ENCODE measurements around the gene CACNA2D4.

Gene CACNA2D4

GRCh38 chr12:1811281-1811947 is 107.0 kb downstream of the CACNA2D4 start:
- no peak for DNase-seq

- DNase-seq: no peak
These were observed 107.5 kb downstream of the CACNA2D4 start for GRCh38 chr12:1810931-1811280.

DNA sequence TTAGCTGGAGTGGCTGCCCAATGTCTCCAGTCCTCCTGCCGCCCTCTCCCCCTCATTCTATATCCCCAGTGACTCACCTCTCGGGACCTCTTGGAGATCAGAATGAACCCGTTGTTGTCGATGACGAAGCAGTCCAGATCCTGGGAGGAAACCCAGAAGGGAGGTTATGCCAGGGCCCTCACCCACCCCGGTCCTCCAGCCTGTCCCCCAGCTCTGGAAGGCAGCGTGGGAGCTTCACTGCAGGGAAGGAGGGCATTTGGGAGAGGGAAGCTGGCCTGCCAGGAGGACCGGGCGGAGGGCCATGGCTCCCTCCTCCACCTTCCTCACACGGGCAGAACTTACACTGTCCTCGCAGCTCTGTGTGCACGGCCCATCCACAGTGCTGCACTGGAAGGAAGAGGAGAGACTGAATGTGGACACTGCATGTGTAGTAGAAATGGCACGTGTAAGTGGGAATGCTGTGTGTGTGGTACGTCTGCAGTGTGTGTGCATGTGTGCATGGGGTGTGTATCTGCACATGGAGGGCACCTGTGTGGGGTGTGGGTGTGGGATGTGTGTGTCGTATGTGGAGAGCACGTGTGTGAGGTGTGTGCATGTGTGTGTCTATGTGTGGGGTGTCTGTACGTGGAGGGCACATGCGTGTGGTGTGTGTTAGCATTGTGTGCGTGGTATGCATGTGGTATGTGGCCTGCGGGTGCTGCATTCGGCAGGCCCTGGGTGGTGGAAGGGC is 108.1 kb downstream of the CACNA2D4 start:
- DNase-seq: no peak

DNA sequence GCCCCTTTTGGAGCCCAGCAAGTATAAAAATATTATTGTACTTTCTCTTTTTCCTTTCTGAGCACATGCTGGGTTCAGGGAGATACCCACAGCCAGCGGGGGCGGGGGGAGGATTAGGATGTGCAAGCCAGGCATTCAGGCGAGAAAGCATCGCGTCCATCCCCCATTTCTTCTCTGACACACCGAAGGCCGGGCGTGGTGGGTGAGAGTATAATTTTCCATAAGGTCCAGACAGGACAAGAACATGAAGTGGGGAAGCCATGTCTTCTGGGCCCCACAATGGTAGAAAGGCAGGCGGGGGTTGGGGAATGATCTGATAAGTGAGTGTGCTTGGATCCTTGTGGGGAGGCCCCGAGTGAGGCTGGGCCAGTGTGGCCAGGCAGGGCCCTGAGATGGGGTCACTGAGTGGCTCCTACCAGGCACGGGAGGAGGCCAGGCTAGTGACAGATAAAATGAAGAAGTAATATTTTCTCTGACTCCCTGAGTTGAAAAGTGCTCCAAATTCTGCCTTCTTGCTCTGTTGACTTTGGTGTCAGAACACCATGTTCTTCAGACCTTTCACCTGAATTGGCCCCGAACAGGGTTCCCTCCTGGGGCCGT is 108.8 kb downstream of the CACNA2D4 start:
- no peak for DNase-seq

GRCh38 chr12:1808798-1809480 is 109.5 kb downstream of the CACNA2D4 start:
- DNase-seq: no peak

DNA sequence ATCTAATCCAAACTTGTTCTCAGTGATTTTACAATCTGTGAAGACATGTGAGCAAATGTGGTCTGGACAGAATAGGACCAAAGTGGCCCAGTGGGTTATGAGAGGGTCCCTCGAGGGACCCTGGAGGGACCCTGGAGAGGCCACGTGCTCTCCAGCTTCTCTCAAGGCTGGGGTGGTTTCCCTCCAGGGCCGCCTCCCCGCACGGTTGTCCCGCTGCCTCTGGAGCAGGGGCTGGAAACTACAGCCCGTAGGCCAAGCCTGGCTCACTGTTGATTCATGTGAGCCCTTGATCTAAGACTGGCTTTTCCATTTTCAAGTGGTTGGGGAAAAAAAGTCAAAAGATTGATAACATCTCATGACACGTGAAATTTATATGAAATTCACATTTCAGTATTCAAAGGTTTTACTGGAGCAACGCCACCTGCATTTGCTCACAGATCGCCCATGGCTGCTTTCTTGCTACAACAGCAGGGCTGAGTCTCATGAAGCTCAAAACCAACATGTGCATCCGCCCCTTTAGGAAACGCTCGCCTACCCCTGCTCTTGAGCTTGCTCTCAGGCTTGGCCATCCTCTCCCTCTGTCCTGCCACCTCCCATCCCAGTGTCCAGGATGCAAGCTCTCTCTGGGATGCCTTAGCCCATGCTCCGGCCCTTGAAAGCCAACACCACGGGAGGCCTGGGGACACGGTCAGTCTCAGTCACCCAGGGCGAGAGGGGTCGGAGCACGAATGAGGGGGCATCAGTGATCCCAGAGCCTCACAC is 110.2 kb downstream of the CACNA2D4 start:
- DNase-seq: no peak

DNA sequence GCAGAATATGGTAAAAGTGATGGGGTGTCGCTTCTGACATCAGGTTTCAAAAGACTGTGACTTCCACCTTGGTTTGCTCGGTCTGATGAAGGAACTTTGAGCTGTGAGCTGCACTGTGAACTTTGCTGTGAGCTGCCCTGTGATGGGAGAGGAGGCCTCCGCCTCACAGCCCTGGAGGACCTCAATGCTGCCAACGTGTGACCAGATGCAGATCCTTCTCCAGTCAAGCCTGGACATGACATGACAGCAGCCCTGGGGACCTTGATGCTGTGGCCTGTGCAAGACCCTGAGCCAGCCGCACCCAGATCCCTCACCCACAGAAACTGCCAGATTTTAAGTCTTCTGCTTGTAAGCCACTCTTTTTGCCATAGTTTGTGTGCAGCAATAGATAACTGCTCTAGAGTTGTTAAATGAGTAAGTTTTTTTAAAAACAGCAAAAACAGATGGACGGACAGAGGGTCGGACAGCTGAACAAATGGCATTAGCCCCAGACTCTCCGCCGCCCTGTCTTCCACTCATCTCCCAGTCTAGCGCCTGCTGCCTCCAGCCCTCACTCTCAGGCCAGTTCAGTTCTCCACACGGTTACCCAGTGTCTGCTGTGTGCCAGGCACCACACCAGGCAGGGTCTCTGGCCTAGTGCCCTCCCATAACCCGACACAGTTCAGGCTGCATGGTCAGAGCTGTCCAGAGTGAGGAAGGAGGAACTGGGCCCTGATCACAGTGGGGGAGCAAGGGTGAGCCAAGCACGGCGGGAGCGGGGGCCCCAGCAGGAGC is 111.2 kb downstream of the CACNA2D4 start:
- DNase-seq: no peak

- no peak for DNase-seq
These were observed 112.0 kb downstream of the CACNA2D4 start for GRCh38 chr12:1806301-1807086.

GRCh38 chr12:1805441-1806081 is 112.9 kb downstream of the CACNA2D4 start:
- no peak for DNase-seq

- DNase-seq: peak; percentile 40
These were observed 113.7 kb downstream of the CACNA2D4 start for GRCh38 chr12:1804545-1805332.

DNA sequence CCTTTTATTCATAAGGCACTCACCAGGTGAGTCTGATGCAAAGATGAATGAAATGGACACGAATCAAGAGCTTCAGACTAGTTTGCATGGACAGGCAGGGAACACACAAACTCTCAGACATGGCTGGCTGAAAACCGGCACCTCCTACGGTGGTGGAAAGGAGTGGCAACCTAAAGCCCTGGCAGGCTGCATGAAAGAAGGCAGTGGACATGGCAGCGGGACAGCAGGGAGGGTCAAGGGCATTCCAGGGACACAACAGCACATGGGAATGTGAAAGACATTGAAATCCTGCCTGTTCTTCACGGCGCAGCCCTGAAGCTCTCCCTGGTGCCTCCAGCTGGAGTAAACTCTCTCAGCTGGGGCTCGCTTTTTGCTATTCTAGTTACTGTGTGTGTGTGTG is 114.7 kb downstream of the CACNA2D4 start:
- DNase-seq: no peak

DNA sequence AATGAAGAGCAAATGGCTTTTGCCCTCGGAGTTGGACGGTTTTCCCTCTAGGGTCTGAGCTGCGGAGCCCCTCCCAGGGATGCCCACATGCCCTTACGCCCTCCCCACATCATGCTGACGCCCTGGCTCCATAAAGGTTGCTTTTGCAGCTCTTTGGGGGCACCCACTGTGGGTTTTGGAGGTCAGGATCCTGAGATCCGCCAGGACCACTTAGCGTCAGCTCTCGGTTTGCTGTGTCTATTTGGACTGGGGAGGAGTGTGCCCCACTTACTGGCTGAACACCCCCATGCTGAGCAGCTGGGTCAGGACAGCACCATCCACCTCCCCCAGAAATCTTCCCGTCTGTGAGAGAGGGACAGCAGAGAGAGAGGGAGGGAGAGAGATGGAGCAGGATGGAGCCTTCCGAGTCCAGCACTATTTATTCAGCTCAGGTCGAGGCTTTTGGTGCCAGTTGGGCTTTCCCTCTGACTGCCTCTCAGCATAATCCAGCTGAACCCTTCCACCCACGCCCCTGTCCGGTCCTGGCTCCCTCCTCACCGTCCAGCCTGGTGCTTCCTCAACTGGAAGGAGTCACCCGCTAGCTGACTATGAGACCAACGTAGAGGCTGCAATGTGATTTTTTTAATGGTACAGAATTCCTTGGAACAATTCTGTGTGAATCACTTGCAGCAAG is 117.0 kb downstream of the CACNA2D4 start:
- no peak for DNase-seq

GRCh38 chr12:1800401-1801302 is 117.8 kb downstream of the CACNA2D4 start:
- no peak for DNase-seq

- DNase-seq: no peak
These were observed 118.5 kb downstream of the CACNA2D4 start for GRCh38 chr12:1799882-1800400.

DNA sequence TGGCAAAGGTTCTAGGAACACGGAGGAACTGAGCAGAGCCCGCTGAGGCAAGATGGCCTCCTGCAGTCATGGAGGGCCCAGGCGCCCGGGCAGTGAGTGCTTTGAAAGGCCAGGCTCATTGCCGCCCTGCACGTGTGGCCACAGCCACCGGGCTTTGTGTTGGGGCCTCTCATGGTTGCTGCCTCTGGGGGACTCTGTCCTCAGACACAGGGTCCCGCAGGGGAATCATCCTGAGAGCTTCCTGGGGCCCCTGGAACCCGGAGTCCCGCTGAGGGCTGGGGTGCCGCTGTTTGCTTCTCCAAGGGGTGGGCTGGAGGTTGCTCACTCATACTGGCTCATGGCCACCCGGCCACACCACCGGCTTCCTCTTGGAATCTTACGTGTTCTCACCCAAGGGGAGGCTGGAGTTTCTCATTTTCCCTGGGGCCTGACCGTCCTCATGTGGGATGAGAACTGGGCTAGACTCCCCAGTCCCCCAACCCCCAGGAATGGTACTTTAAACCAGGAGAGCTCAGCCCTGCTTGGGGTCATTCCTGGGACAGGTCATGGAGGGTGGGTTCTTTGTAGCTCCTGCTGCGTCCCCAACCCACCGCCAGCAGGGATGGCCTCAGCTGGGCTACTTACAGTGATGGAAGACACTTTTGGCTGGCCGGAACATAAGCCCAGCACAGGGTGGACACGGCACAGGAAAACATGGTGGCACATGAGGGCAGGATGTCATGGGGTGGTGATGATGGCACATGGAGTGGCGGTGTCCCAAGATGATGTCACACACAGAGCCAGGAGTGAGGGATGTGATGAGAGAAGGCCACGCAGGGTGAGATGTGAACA is 119.2 kb downstream of the CACNA2D4 start:
- no peak for DNase-seq

DNA sequence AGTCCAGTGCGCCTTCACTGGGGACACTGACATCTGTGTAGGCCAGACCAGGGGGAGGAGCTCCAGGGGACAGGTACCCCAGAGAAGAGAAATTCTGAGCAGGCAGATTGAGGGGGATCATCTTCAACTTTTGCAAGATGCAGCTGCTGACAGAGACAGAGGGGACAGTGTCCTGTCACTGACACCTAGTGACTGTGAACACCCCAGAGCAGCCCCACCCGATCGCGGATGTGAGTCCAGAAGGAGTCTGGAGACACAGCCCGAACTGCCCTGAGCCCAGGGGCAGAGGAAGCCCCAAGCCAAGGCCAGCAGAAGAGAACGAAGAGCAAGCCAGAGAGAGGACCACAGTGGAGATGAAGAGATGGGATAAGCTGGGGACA is 119.8 kb downstream of the CACNA2D4 start:
- no peak for DNase-seq

DNA sequence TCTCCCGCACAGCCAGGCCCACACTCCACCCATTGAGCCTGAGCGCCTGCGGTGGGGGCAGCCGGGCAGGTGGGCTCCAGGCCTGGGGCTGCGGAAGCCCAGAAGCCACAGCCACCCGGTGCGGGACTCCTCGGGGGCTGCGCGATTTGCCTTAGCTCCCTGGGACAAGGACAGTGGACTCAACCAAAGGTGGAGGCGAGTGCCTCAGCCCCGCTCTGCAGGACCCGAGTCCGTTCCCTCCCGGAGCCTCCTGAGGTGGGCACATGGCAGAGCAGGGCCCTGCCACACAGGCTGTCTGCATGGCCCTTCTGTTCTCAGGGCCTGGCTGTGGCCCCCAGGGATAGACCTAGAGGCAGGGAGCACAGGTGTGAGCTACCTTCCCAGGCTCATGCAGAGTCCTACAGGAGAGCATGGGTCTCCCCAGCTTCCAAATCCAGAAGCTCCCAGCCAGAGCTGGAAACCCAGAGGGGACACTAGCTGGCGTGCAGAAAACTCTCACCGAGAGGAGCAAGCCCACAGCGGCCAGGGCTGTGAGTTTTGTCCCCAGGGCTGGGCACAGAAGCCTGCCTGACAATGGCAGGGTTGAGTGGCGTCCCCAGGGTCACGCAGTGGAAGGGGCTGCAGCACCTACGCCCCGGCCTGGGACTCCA is 120.3 kb downstream of the CACNA2D4 start:
- DNase-seq: no peak
